ENCODE results near the gene GRM5.
"Not testable (repeated sequence)": the region's sequence is repeated elsewhere in the genome, so short reads cannot be mapped to it uniquely, and the experiment has no call there.

GRM5 gene

GRCh38 chr11:88469561-88470225 lies 596.1 kb downstream of the GRM5 start:
- Mint-ChIP-seq H3K36me3 (no peaks in the 10 kb centered on the region), H3K4me1 (no peaks in the 10 kb centered on the region), H3K27ac (no peak overlapping the region), H3K27me3 (peaks cover 4% of the 10 kb centered on the region), H3K9me3 (no peaks in the 10 kb centered on the region), H3K4me3 (no peak overlapping the region)

- Mint-ChIP-seq H3K27me3 (peaks cover 4% of the 10 kb centered on the region), H3K4me3 (no peak overlapping the region), H3K27ac (no peak overlapping the region), H3K36me3 (no peaks in the 10 kb centered on the region), H3K9me3 (no peaks in the 10 kb centered on the region), H3K4me1 (no peaks in the 10 kb centered on the region)
These were observed 601.3 kb downstream of the GRM5 start for GRCh38 chr11:88464528-88464927.

- not testable (repeated sequence) for H3K27ac Mint-ChIP-seq, H3K36me3 Mint-ChIP-seq, H3K27me3 Mint-ChIP-seq, H3K9me3 Mint-ChIP-seq, H3K4me1 Mint-ChIP-seq, H3K4me3 Mint-ChIP-seq
These were observed 602.5 kb downstream of the GRM5 start for GRCh38 chr11:88463301-88463700.

GRCh38 chr11:88458047-88458446 lies 607.7 kb downstream of the GRM5 start:
- not testable (repeated sequence) for H3K4me3 Mint-ChIP-seq, H3K9me3 Mint-ChIP-seq, H3K4me1 Mint-ChIP-seq, H3K36me3 Mint-ChIP-seq, H3K27me3 Mint-ChIP-seq, H3K27ac Mint-ChIP-seq

- Mint-ChIP-seq H3K27ac (no peak overlapping the region), H3K9me3 (no peaks in the 10 kb centered on the region), H3K27me3 (no peaks in the 10 kb centered on the region), H3K4me1 (no peaks in the 10 kb centered on the region), H3K36me3 (peaks cover 1% of the 10 kb centered on the region), H3K4me3 (no peak overlapping the region)
These were observed 609.8 kb downstream of the GRM5 start for GRCh38 chr11:88455974-88456373.

- no peaks in the 10 kb centered on the region for H3K4me1 Mint-ChIP-seq
- H3K9me3 Mint-ChIP-seq: no peaks in the 10 kb centered on the region
- no peak overlapping the region for H3K27ac Mint-ChIP-seq
- H3K36me3 Mint-ChIP-seq: peaks cover 1% of the 10 kb centered on the region
- no peak overlapping the region for H3K4me3 Mint-ChIP-seq
- no peaks in the 10 kb centered on the region for H3K27me3 Mint-ChIP-seq
These were observed 610.9 kb downstream of the GRM5 start for GRCh38 chr11:88454881-88455280.

Data from activated naive CD4-positive, alpha-beta T cell treated with anti-CD3 and anti-CD28 coated beads, Interleukin-2, amount 50 U/mL, for 24 hours (primary cell).